RCC 7860 (cell line): Measurements from ENCODE around the gene ZNF846.
A peak's percentile ranks its signal among the peaks of the same experiment; 100 is the strongest.
"Not testable (repeated sequence)": the region's sequence is repeated elsewhere in the genome, so short reads cannot be mapped to it uniquely, and the experiment has no call there.

Experiments used
- DNase-seq: peaks from one replicate; pipeline ENCODE4 v3.0.0-alpha.2; 2015; ENCODE audit warnings: low spot score
- FAIRE-seq: peaks from 2 replicates; lab custom pipeline; 2012; peaks lifted over from hg19 to GRCh38; lab: Jason Lieb, UNC

ZNF846 gene

GRCh38 chr19:9785367-9786331 is 17.1 kb upstream of the ZNF846 start:
- no peak for FAIRE-seq
- DNase-seq = peak; percentile 36

- FAIRE-seq, DNase-seq: not testable (repeated sequence)
Measured at GRCh38 chr19:9784163-9784496, 15.6 kb upstream of the ZNF846 start.

DNA sequence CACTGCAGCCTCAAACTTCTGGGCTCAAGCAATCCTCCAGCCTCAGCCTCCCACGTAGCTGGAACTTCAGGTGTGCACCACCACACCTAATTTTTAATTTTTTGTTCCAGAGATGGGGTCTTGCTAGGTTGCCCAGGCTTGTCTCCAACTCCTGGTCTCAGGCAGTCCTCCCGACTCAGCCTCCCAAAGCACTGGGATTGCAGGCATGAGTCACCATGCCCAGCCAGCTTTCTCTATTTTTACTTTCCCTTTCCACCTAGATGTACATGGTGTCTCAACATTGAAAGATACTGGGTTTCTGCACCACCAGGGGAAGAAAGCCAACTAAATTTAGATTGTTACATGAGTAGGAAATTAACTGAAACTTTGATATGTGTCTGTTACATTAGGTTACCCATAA is 13.8 kb upstream of the ZNF846 start:
- no peak for FAIRE-seq

GRCh38 chr19:9757544-9758501 is 10.7 kb downstream of the ZNF846 start:
- DNase-seq (no peak), FAIRE-seq (no peak)

More for the DNA sequence above, 13.8 kb upstream of the ZNF846 start:
- DNase-seq = no peak

DNA sequence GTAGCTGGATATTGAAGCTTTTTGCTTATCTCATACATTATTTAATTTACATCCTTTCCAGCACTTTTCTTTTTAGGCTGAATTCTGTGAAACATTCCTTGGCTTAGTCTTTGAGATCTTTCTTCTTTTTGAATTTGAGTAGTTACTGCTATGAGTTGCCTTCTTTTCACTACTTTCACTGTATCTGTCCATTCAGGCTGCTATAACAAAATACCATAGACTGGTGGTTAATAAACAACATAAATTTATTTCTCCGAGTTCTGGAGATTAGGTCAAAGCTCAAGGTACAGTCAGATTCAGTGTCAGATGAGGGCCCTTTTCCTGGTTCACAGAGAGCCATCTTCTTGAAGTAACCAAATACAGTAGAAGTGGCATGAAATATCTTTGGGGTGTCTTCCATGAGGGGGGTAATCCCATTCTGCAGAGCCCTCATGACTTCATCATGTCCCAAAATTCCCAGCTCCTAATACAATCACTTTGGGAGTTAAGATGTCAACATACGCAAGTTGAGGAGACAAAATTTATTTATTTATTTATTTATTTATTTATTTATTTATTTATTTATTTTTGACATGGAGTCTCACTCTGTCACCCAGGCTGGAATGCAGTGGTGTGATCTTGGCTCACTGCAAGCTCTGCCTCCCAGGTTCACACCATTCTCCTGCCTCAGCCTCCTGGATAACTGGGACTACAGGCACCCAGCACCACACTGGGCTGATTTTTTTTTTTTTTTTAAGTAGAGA is 15.7 kb downstream of the ZNF846 start:
- DNase-seq (no peak), FAIRE-seq (no peak)

DNA sequence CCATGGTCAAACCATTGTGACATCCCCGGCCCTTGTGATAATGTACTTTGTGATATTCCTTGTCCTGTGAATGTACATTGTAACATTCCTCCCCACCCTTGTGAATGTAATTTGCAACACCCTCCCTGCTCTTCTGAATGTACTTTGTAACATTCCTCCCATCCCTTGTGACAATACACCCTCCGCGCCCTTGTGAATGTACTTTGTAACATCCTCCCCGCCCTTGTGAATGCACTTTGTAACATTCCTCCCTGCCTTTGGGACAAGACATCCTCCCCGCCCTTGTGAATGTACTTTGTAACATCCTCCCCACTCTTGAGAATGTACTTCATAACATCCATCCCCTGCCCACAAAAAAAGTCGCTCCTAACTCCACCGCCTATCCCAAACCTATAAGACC is 17.1 kb downstream of the ZNF846 start:
- no peak for FAIRE-seq

GRCh38 chr19:9741476-9742171 is 26.9 kb downstream of the ZNF846 start:
- DNase-seq (no peak), FAIRE-seq (no peak)

More for the DNA sequence above, 17.1 kb downstream of the ZNF846 start:
- no peak for DNase-seq

- DNase-seq (no peak), FAIRE-seq (no peak)
Measured at GRCh38 chr19:9735986-9736385, 32.6 kb downstream of the ZNF846 start.

GRCh38 chr19:9730056-9730455 is 38.5 kb downstream of the ZNF846 start:
- FAIRE-seq, DNase-seq: not testable (repeated sequence)

- FAIRE-seq (no peak), DNase-seq (no peak)
Measured at GRCh38 chr19:9729162-9729561, 39.4 kb downstream of the ZNF846 start.

DNA sequence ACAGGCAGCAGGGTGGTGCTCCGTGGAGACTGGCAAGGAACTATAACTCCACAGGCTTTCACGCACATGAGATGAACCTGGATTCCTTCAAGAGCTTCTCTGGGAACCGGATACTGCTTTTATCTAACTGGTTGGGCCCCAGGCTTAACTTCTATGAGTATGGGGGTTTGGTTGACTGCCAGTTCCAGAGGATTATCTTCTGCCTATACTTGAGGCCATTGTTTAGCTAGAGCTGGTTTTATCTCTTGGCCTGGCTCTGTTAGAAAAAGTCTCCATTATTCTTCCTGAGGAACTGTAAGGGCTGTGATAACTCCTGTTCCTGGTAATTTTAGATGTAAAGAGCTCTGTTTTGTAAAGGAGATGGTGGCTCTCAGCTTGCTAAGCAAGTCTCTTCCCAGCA is 40.9 kb downstream of the ZNF846 start:
- DNase-seq (no peak), FAIRE-seq (no peak)

- not testable (repeated sequence) for DNase-seq
Measured at GRCh38 chr19:9725508-9726201, 42.9 kb downstream of the ZNF846 start.

DNA sequence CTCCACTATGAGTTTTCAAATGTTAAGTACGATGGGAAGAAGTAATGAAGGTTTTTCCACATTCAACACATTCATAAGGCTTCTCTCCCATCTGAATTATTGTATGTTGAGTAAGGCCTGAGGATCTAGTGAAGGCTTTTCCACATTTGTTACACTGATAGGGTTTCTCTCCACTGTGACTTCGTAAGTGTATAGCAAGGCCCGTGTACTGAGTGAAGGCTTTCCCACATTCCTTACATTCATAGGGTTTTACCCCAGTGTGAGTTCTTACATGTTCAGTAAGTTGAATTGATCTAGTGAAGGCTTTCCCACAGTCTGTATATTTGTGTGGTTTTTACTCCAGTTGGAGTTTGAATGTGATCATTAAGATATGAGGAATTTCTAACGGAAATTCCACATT is 44.4 kb downstream of the ZNF846 start:
- DNase-seq = no peak
- FAIRE-seq = no peak

More at GRCh38 chr19:9725508-9726201, 42.9 kb downstream of the ZNF846 start:
- FAIRE-seq = not testable (repeated sequence)

GRCh38 chr19:9721861-9722260 is 46.7 kb downstream of the ZNF846 start:
- FAIRE-seq = no peak
- no peak for DNase-seq

DNA sequence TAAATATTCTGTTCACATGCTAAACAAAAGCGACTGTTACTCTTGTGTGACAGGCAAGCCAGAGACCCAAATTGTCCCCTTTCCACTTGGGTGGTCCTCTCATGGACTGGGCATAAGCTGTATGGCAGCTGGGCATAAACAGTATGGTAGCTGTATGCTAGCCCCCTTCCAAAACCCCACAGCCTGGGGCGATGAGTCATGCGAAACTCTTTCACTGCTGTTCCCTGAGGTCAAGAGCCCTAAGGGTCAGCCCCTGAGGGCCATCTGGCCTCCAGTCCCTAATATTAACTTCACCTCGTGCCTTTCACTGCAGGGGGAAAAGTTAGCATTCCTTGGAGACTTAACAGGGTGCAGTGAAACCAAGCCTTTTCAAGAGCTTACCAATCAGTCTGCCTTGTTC is 48.0 kb downstream of the ZNF846 start:
- no peak for DNase-seq
- FAIRE-seq = no peak

- DNase-seq = no peak
- no peak for FAIRE-seq
Measured at GRCh38 chr19:9711815-9712214, 56.7 kb downstream of the ZNF846 start.

- FAIRE-seq = no peak
- no peak for DNase-seq
Measured at GRCh38 chr19:9709305-9709704, 59.2 kb downstream of the ZNF846 start.

DNA sequence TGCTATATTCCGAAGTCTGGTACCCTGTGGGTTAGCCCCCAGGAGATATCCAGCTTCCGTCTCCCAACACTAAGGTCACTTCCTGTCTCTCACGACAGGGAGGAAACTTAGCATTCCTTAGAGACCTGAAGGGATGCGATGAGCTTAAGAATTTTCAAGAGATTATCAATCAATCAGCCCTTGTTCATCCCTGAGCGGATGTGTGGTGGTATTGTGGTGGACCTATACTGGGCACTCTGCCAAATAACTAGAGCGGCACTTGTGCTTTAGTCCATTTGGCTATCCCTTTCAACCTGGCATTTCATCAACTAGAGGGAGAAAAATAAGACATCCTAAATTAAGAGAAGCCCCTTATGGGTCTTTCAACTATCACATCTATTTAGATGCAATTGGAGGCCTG is 62.7 kb downstream of the ZNF846 start:
- FAIRE-seq = no peak
- DNase-seq = no peak

DNA sequence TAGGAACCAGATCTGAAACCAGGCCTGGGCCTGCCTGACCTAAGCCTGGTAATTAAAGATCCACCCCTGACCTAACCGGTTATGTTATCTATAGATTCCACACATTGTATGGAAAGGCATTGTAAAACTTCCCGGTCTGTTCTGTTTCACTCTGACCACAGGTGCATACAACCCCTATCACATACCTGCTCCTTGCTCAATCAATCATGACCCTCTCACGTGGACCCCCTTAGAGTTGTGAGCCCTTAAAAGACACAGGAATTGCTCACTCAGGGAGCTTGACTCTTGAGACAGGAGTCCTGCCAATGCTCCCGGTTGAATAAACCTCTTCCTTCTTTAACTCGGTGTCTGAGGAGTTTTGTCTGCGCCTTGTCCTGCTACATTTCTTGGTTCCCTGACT is 66.4 kb downstream of the ZNF846 start:
- FAIRE-seq (no peak), DNase-seq (no peak)
